ENCODE results near the gene FAM171A1. TPM values are rescaled to one million over a fixed set of nuclear protein-coding genes. Genes with fewer than 3 reads are reported as not detected.

Gene FAM171A1
- polyA plus RNA-seq, 4 donors, result 9.2 to 28.4 (median 18.2) TPM

- Histone ChIP-seq H3K27ac (ENCODE audit: low read depth in 1 of 3, low read length in 2 of 3) (peak overlapping the region in 2 of 3 donors; percentile 9 to 54), H3K4me3 (ENCODE audit: low read depth in 1 of 3, low read length in 3 of 3) (no peak overlapping the region), H3K9me3 (ENCODE audit: control insufficient read depth in 2 of 2, insufficient read depth in 1 of 2, low read depth in 1 of 2, low read length in 1 of 2) (no peaks in the 10 kb centered on the region), H3K27me3 (ENCODE audit: control insufficient read depth in 3 of 3, insufficient read depth in 3 of 3, low read length in 3 of 3) (no peaks in the 10 kb centered on the region), H3K36me3 (ENCODE audit: control insufficient read depth in 3 of 3, insufficient read depth in 2 of 3, low read depth in 1 of 3, low read length in 3 of 3) (peaks cover 0 to 3% (median 0%) of the 10 kb centered on the region in 3 donors), H3K4me1 (ENCODE audit: control insufficient read depth in 3 of 3, insufficient read depth in 2 of 3, low read depth in 1 of 3, low read length in 2 of 3) (peaks cover 10 to 13% (median 10%) of the 10 kb centered on the region in 3 donors)
- WGBS, 3 donors, result 41 to 60% (median 44%) methylated on average over 8 of the region's 8 CpGs
- DNase-seq, result peak; percentile 41 to 48
- no peak for FAIRE-seq
Observed at GRCh38 chr10:15353471-15354017, 17.5 kb downstream of the FAM171A1 start.

GRCh38 chr10:15352836-15353235 lies 18.3 kb downstream of the FAM171A1 start:
- Histone ChIP-seq H3K4me1 (ENCODE audit: control insufficient read depth in 3 of 3, insufficient read depth in 2 of 3, low read depth in 1 of 3, low read length in 2 of 3) (peaks cover 10 to 13% (median 11%) of the 10 kb centered on the region in 3 donors), H3K27ac (ENCODE audit: low read depth in 1 of 3, low read length in 2 of 3) (no peak overlapping the region), H3K9me3 (ENCODE audit: control insufficient read depth in 2 of 2, insufficient read depth in 1 of 2, low read depth in 1 of 2, low read length in 1 of 2) (no peaks in the 10 kb centered on the region), H3K4me3 (ENCODE audit: low read depth in 1 of 3, low read length in 3 of 3) (no peak overlapping the region), H3K27me3 (ENCODE audit: control insufficient read depth in 3 of 3, insufficient read depth in 3 of 3, low read length in 3 of 3) (no peaks in the 10 kb centered on the region), H3K36me3 (ENCODE audit: control insufficient read depth in 3 of 3, insufficient read depth in 2 of 3, low read depth in 1 of 3, low read length in 3 of 3) (peaks cover 0 to 3% (median 0%) of the 10 kb centered on the region in 3 donors)
- WGBS, 3 donors, result 81 to 86% (median 85%) methylated on average over 7 of the region's 7 CpGs
- FAIRE-seq (no peak), DNase-seq (no peak)

GRCh38 chr10:15352201-15352600 lies 18.9 kb downstream of the FAM171A1 start:
- Histone ChIP-seq H3K36me3 (ENCODE audit: control insufficient read depth in 3 of 3, insufficient read depth in 2 of 3, low read depth in 1 of 3, low read length in 3 of 3) (peaks cover 0 to 3% (median 0%) of the 10 kb centered on the region in 3 donors), H3K9me3 (ENCODE audit: control insufficient read depth in 2 of 2, insufficient read depth in 1 of 2, low read depth in 1 of 2, low read length in 1 of 2) (no peaks in the 10 kb centered on the region), H3K4me3 (ENCODE audit: low read depth in 1 of 3, low read length in 3 of 3) (no peak overlapping the region), H3K4me1 (ENCODE audit: control insufficient read depth in 3 of 3, insufficient read depth in 2 of 3, low read depth in 1 of 3, low read length in 2 of 3) (peaks cover 10 to 13% (median 11%) of the 10 kb centered on the region in 3 donors), H3K27me3 (ENCODE audit: control insufficient read depth in 3 of 3, insufficient read depth in 3 of 3, low read length in 3 of 3) (no peaks in the 10 kb centered on the region), H3K27ac (ENCODE audit: low read depth in 1 of 3, low read length in 2 of 3) (no peak overlapping the region)
- WGBS, 3 donors, result 9 to 54% (median 27%) methylated on average over 3 of the region's 3 CpGs
- FAIRE-seq, result no peak
- DNase-seq, result peak in 1 of 2 donors; percentile 92

- WGBS, 3 donors, result 74 to 81% (median 78%) methylated on average over 12 of the region's 12 CpGs
- Histone ChIP-seq H3K4me3 (ENCODE audit: low read depth in 1 of 3, low read length in 3 of 3) (no peak overlapping the region), H3K27me3 (ENCODE audit: control insufficient read depth in 3 of 3, insufficient read depth in 3 of 3, low read length in 3 of 3) (no peaks in the 10 kb centered on the region), H3K36me3 (ENCODE audit: control insufficient read depth in 3 of 3, insufficient read depth in 2 of 3, low read depth in 1 of 3, low read length in 3 of 3) (peaks cover 0 to 3% (median 0%) of the 10 kb centered on the region in 3 donors), H3K4me1 (ENCODE audit: control insufficient read depth in 3 of 3, insufficient read depth in 2 of 3, low read depth in 1 of 3, low read length in 2 of 3) (peaks cover 12 to 18% (median 17%) of the 10 kb centered on the region in 3 donors), H3K27ac (ENCODE audit: low read depth in 1 of 3, low read length in 2 of 3) (no peak overlapping the region), H3K9me3 (ENCODE audit: control insufficient read depth in 2 of 2, insufficient read depth in 1 of 2, low read depth in 1 of 2, low read length in 1 of 2) (no peaks in the 10 kb centered on the region)
- FAIRE-seq (no peak), DNase-seq (no peak)
Observed at GRCh38 chr10:15351099-15351820, 19.8 kb downstream of the FAM171A1 start.

- FAIRE-seq (no peak), DNase-seq (peak; percentile 77 to 88)
- no peaks in the 10 kb centered on the region for H3K27me3 ChIP-seq (ENCODE audit: control insufficient read depth in 3 of 3, insufficient read depth in 3 of 3, low read length in 3 of 3)
- H3K27ac ChIP-seq (ENCODE audit: low read depth in 1 of 3, low read length in 2 of 3), result peak overlapping the region; percentile 54 to 71 (median 67)
- peaks cover 12 to 31% (median 18%) of the 10 kb centered on the region in 3 donors for H3K4me1 ChIP-seq (ENCODE audit: control insufficient read depth in 3 of 3, insufficient read depth in 2 of 3, low read depth in 1 of 3, low read length in 2 of 3)
- peaks cover 0 to 3% (median 0%) of the 10 kb centered on the region in 3 donors for H3K36me3 ChIP-seq (ENCODE audit: control insufficient read depth in 3 of 3, insufficient read depth in 2 of 3, low read depth in 1 of 3, low read length in 3 of 3)
- H3K9me3 ChIP-seq (ENCODE audit: control insufficient read depth in 2 of 2, insufficient read depth in 1 of 2, low read depth in 1 of 2, low read length in 1 of 2), result no peaks in the 10 kb centered on the region
- WGBS, 3 donors, result 12 to 38% (median 22%) methylated on average over 5 of the region's 5 CpGs
- peak overlapping the region in 2 of 3 donors; percentile 28 to 31 for H3K4me3 ChIP-seq (ENCODE audit: low read depth in 1 of 3, low read length in 3 of 3)
Observed at GRCh38 chr10:15349112-15349511, 22.0 kb downstream of the FAM171A1 start.

- Histone ChIP-seq H3K4me1 (ENCODE audit: control insufficient read depth in 3 of 3, insufficient read depth in 2 of 3, low read depth in 1 of 3, low read length in 2 of 3) (peaks cover 8 to 28% (median 17%) of the 10 kb centered on the region in 3 donors), H3K4me3 (ENCODE audit: low read depth in 1 of 3, low read length in 3 of 3) (peak overlapping the region in 2 of 3 donors; percentile 28 to 31)
Observed at GRCh38 chr10:15348579-15348978, 22.5 kb downstream of the FAM171A1 start.

GRCh38 chr10:15347150-15347549 lies 23.9 kb downstream of the FAM171A1 start:
- H3K27ac ChIP-seq (ENCODE audit: low read depth in 1 of 3, low read length in 2 of 3), result no peak overlapping the region
- DNase-seq, result peak; percentile 56 to 68
- H3K9me3 ChIP-seq (ENCODE audit: control insufficient read depth in 2 of 2, insufficient read depth in 1 of 2, low read depth in 1 of 2, low read length in 1 of 2), result no peaks in the 10 kb centered on the region
- H3K4me3 ChIP-seq (ENCODE audit: low read depth in 1 of 3, low read length in 3 of 3), result no peak overlapping the region
- peaks cover 4 to 26% (median 11%) of the 10 kb centered on the region in 3 donors for H3K4me1 ChIP-seq (ENCODE audit: control insufficient read depth in 3 of 3, insufficient read depth in 2 of 3, low read depth in 1 of 3, low read length in 2 of 3)
- WGBS, 3 donors, result 19 to 64% (median 35%) methylated on average over 6 of the region's 6 CpGs
- H3K27me3 ChIP-seq (ENCODE audit: control insufficient read depth in 3 of 3, insufficient read depth in 3 of 3, low read length in 3 of 3), result no peaks in the 10 kb centered on the region
- no peaks in the 10 kb centered on the region for H3K36me3 ChIP-seq (ENCODE audit: control insufficient read depth in 3 of 3, insufficient read depth in 2 of 3, low read depth in 1 of 3, low read length in 3 of 3)
- FAIRE-seq, result no peak

More at GRCh38 chr10:15348579-15348978, 22.5 kb downstream of the FAM171A1 start:
- peak; percentile 38 to 48 for DNase-seq
- 10 to 23% (median 20%) methylated on average over 8 of the region's 8 CpGs for WGBS, 3 donors
- Histone ChIP-seq H3K36me3 (ENCODE audit: control insufficient read depth in 3 of 3, insufficient read depth in 2 of 3, low read depth in 1 of 3, low read length in 3 of 3) (no peaks in the 10 kb centered on the region), H3K9me3 (ENCODE audit: control insufficient read depth in 2 of 2, insufficient read depth in 1 of 2, low read depth in 1 of 2, low read length in 1 of 2) (no peaks in the 10 kb centered on the region), H3K27me3 (ENCODE audit: control insufficient read depth in 3 of 3, insufficient read depth in 3 of 3, low read length in 3 of 3) (no peaks in the 10 kb centered on the region), H3K27ac (ENCODE audit: low read depth in 1 of 3, low read length in 2 of 3) (peak overlapping the region; percentile 25 to 79 (median 54))
- FAIRE-seq, result no peak

- H3K27ac ChIP-seq (ENCODE audit: low read depth in 1 of 3, low read length in 2 of 3), result peak overlapping the region in 1 of 3 donors; percentile 25
- WGBS, 3 donors, result 21 to 47% (median 32%) methylated on average over 8 of the region's 8 CpGs
Observed at GRCh38 chr10:15346440-15347141, 24.5 kb downstream of the FAM171A1 start.

More at GRCh38 chr10:15346440-15347141, 24.5 kb downstream of the FAM171A1 start:
- Histone ChIP-seq H3K4me3 (ENCODE audit: low read depth in 1 of 3, low read length in 3 of 3) (no peak overlapping the region), H3K27me3 (ENCODE audit: control insufficient read depth in 3 of 3, insufficient read depth in 3 of 3, low read length in 3 of 3) (no peaks in the 10 kb centered on the region), H3K9me3 (ENCODE audit: control insufficient read depth in 2 of 2, insufficient read depth in 1 of 2, low read depth in 1 of 2, low read length in 1 of 2) (no peaks in the 10 kb centered on the region), H3K4me1 (ENCODE audit: control insufficient read depth in 3 of 3, insufficient read depth in 2 of 3, low read depth in 1 of 3, low read length in 2 of 3) (peaks cover 6 to 26% (median 11%) of the 10 kb centered on the region in 3 donors), H3K36me3 (ENCODE audit: control insufficient read depth in 3 of 3, insufficient read depth in 2 of 3, low read depth in 1 of 3, low read length in 3 of 3) (no peaks in the 10 kb centered on the region)
- peak in 1 of 2 donors; percentile 33 for DNase-seq
- FAIRE-seq, result no peak

Data from small intestine (tissue), 7 donors.